GM21515 (cell line): ENCODE results near the gene CLPTM1.
"Not testable (repeated sequence)": the region's sequence is repeated elsewhere in the genome, so short reads cannot be mapped to it uniquely, and the experiment has no call there.

Experiments
- ATAC-seq: cut with Tn5 transposase; IDR thresholded peaks from one replicate; pipeline ENCODE4 v1.9.1; 2021; ENCODE audit not compliant: unreplicated experiment

CLPTM1 gene

GRCh38 chr19:44973982-44974735 lies 19.0 kb downstream of the CLPTM1 start:
- no peak for ATAC-seq

GRCh38 chr19:44974857-44975256 lies 19.7 kb downstream of the CLPTM1 start:
- ATAC-seq: no peak

GRCh38 chr19:44975444-44975843 lies 20.3 kb downstream of the CLPTM1 start:
- no peak for ATAC-seq

- no peak for ATAC-seq
These were observed 28.8 kb downstream of the CLPTM1 start for GRCh38 chr19:44984005-44984404.

GRCh38 chr19:44985445-44985844 lies 30.3 kb downstream of the CLPTM1 start:
- no peak for ATAC-seq

- no peak for ATAC-seq
These were observed 31.2 kb downstream of the CLPTM1 start for GRCh38 chr19:44986389-44986788.

- no peak for ATAC-seq
These were observed 32.0 kb downstream of the CLPTM1 start for GRCh38 chr19:44987148-44987675.

- ATAC-seq: no peak
These were observed 33.1 kb downstream of the CLPTM1 start for GRCh38 chr19:44988273-44988672.

- no peak for ATAC-seq
These were observed 33.8 kb downstream of the CLPTM1 start for GRCh38 chr19:44988896-44989556.

GRCh38 chr19:44990459-44990858 lies 35.3 kb downstream of the CLPTM1 start:
- ATAC-seq: no peak

GRCh38 chr19:44990966-44991365 lies 35.8 kb downstream of the CLPTM1 start:
- no peak for ATAC-seq

GRCh38 chr19:44992336-44993163 lies 37.4 kb downstream of the CLPTM1 start:
- no peak for ATAC-seq

GRCh38 chr19:44993526-44993925 lies 38.3 kb downstream of the CLPTM1 start:
- no peak for ATAC-seq

GRCh38 chr19:44993926-44994537 lies 38.9 kb downstream of the CLPTM1 start:
- ATAC-seq: no peak

- no peak for ATAC-seq
These were observed 42.8 kb downstream of the CLPTM1 start for GRCh38 chr19:44998025-44998424.

GRCh38 chr19:44999131-44999925 lies 44.1 kb downstream of the CLPTM1 start:
- not testable (repeated sequence) for ATAC-seq

- not testable (repeated sequence) for ATAC-seq
These were observed 45.5 kb downstream of the CLPTM1 start for GRCh38 chr19:45000665-45001064.

GRCh38 chr19:45001087-45001739 lies 46.0 kb downstream of the CLPTM1 start, which contains the start of gene RELB:
Gene RELB, plus strand, starts transcription at chr19:45001464. Its CDS starts 116 bp downstream, at chr19:45001580.
- ATAC-seq: peak; percentile 43

- no peak for ATAC-seq
These were observed 48.3 kb downstream of the CLPTM1 start for GRCh38 chr19:45003485-45003884.

GRCh38 chr19:45005787-45006186 lies 50.6 kb downstream of the CLPTM1 start:
- ATAC-seq: no peak
